Measurements from ENCODE around the gene OAF.

OAF gene

GRCh38 chr11:120200677-120201076, 10.2 kb upstream of the OAF start:
- CTCF ChIA-PET: no interaction called here
- TF ChIP-seq CTCF (IDR thresholded peaks at IDR 0.05; ENCODE audit: control extremely low read depth, extremely low read depth, low read depth, missing control alignments): no peak
- no peak for DNase-seq (ENCODE audit: extremely low spot score)
- POLR2A ChIA-PET: no interaction called here

- ChIA-PET CTCF (no interaction called here), POLR2A (no interaction called here)
- DNase-seq (ENCODE audit: extremely low spot score): no peak
- no peak for TF ChIP-seq CTCF (IDR thresholded peaks at IDR 0.05; ENCODE audit: control extremely low read depth, extremely low read depth, low read depth, missing control alignments)
Measured at GRCh38 chr11:120201653-120202052, 9.2 kb upstream of the OAF start.

GRCh38 chr11:120203626-120204025, 7.2 kb upstream of the OAF start:
- no peak for DNase-seq (ENCODE audit: extremely low spot score)
- POLR2A ChIA-PET: no interaction called here
- TF ChIP-seq CTCF (IDR thresholded peaks at IDR 0.05; ENCODE audit: control extremely low read depth, extremely low read depth, low read depth, missing control alignments): no peak
- CTCF ChIA-PET: interaction anchor here (1.2 kb wide), 1 partner anchor 12 kb away, joined by 3 read pairs; no protein-coding TSS in a partner anchor

- POLR2A ChIA-PET: no interaction called here
- no peak for TF ChIP-seq CTCF (IDR thresholded peaks at IDR 0.05; ENCODE audit: control extremely low read depth, extremely low read depth, low read depth, missing control alignments)
- no peak for DNase-seq (ENCODE audit: extremely low spot score)
- CTCF ChIA-PET: interaction anchor here (0.7 to 2.7 kb wide), 6 partner anchors 14 to 97 kb away, joined by 3 to 9 read pairs (median 4); no protein-coding TSS in a partner anchor
Measured at GRCh38 chr11:120205596-120206161, 5.2 kb upstream of the OAF start.

GRCh38 chr11:120207512-120207911, 3.3 kb upstream of the OAF start:
- DNase-seq (ENCODE audit: extremely low spot score): no peak
- ChIA-PET POLR2A (no interaction called here), CTCF (interaction anchor here (1.0 kb wide), 2 partner anchors 18 to 23 kb away, joined by 3 read pairs; no protein-coding TSS in a partner anchor)
- TF ChIP-seq CTCF (IDR thresholded peaks at IDR 0.05; ENCODE audit: control extremely low read depth, extremely low read depth, low read depth, missing control alignments): no peak

- no peak for DNase-seq (ENCODE audit: extremely low spot score)
- no peak for TF ChIP-seq CTCF (IDR thresholded peaks at IDR 0.05; ENCODE audit: control extremely low read depth, extremely low read depth, low read depth, missing control alignments)
- ChIA-PET POLR2A (no interaction called here), CTCF (interaction anchor here (1.0 to 1.6 kb wide), 2 partner anchors 18 to 27 kb away, joined by 3 to 4 read pairs; no protein-coding TSS in a partner anchor)
Measured at GRCh38 chr11:120208001-120208441, 2.8 kb upstream of the OAF start.
